GM23338 (cell line): Measurements from ENCODE around the gene CHCHD6.

Experiments
- CREB1 ChIP-seq: fragments of 250-450 bp; sonication (Bioruptor Pico); IDR thresholded peaks from 2 replicates; pipeline ENCODE4 v1.5.0; 2020; ENCODE audit warnings: low read depth, mild to moderate bottlenecking, moderate library complexity
- CTCF ChIP-seq, 2 experiments: fragments of 200-600 bp in 1 of 2; sonication (generic) in 1 of 2; conservative IDR thresholded peaks; 2 replicates each; pipeline versions ENCODE4 v1.5.1 to v1.6.1; 2016 to 2017; ENCODE audit warnings: antibody characterized with exemption in 2 of 2, low read depth in 2 of 2, mild to moderate bottlenecking in 2 of 2, moderate library complexity in 1 of 2
- EZH2 ChIP-seq: fragments of 200-600 bp; sonication (generic); IDR thresholded peaks from one replicate; pipeline ENCODE4 v1.8.0; 2017; ENCODE audit warnings: antibody characterized with exemption, mild to moderate bottlenecking, low read depth; ENCODE audit not compliant: unreplicated experiment
- EZH2phosphoT487 ChIP-seq: fragments of 200-600 bp; sonication (generic); IDR thresholded peaks from one replicate; pipeline ENCODE4 v1.8.1; 2018; ENCODE audit warnings: antibody characterized with exemption; ENCODE audit not compliant: unreplicated experiment
- JUNB ChIP-seq: IDR thresholded peaks from one replicate; pipeline ENCODE4 v1.6.1; 2016; ENCODE audit warnings: antibody characterized with exemption; ENCODE audit not compliant: unreplicated experiment
- NANOG ChIP-seq: IDR thresholded peaks from 2 replicates; pipeline ENCODE4 v1.6.1; 2016; ENCODE audit warnings: antibody characterized with exemption, borderline replicate concordance
- POLR2AphosphoS5 ChIP-seq: IDR thresholded peaks from 2 replicates; pipeline ENCODE4 v1.6.1; 2016; ENCODE audit warnings: antibody characterized with exemption, low read depth
- REST ChIP-seq: IDR thresholded peaks from one replicate; pipeline ENCODE4 v1.6.1; 2018; ENCODE audit warnings: antibody characterized with exemption; ENCODE audit not compliant: unreplicated experiment
- STAT1 ChIP-seq: IDR thresholded peaks from one replicate; pipeline ENCODE4 v1.6.1; 2016; ENCODE audit warnings: antibody characterized with exemption; ENCODE audit not compliant: unreplicated experiment
- ZNF114 ChIP-seq: fragments of 250-450 bp; sonication (Bioruptor Pico); IDR thresholded peaks from 2 replicates; pipeline ENCODE4 v1.5.0; 2020; ENCODE audit warnings: mild to moderate bottlenecking, moderate library complexity
- ZNF331 ChIP-seq: fragments of 250-450 bp; sonication (Bioruptor Pico); IDR thresholded peaks from 2 replicates; pipeline ENCODE4 v1.5.0; 2020; ENCODE audit warnings: low read depth, mild to moderate bottlenecking, moderate library complexity

- no peak for TF ChIP-seq JUNB
- TF ChIP-seq CREB1, result no peak
- no peak for TF ChIP-seq CTCF (conservative IDR thresholded peaks at IDR 0.05; ENCODE audit: low read depth in 2 of 2)
- no peak for TF ChIP-seq REST
- no peak for TF ChIP-seq EZH2phosphoT487
- no peak for TF ChIP-seq POLR2AphosphoS5
- TF ChIP-seq EZH2, result no peak
- no peak for TF ChIP-seq ZNF331 (CRISPR knock-in tag)
- no peak for TF ChIP-seq STAT1
- no peak for TF ChIP-seq NANOG
- no peak for TF ChIP-seq ZNF114 (CRISPR knock-in tag)
Measured at GRCh38 chr3:126973814-126974213, 269.8 kb downstream of the CHCHD6 start.
